ENCODE measurements around the gene LCE2D. TPM values are rescaled to one million over a fixed set of nuclear protein-coding genes. Genes with fewer than 3 reads are reported as not detected.
A peak's percentile ranks its signal among the peaks of the same experiment; 100 is the strongest.
"Not testable (repeated sequence)": the region's sequence is repeated elsewhere in the genome, so short reads cannot be mapped to it uniquely, and the experiment has no call there.

LCE2D gene, protein sequence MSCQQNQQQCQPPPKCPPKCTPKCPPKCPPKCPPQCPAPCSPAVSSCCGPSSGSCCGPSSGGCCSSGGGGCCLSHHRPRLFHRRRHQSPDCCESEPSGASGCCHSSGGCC
- not detected in 2 replicates for total RNA-seq (2014; rRNA removed; shearing (Covaris generic))

DNA sequence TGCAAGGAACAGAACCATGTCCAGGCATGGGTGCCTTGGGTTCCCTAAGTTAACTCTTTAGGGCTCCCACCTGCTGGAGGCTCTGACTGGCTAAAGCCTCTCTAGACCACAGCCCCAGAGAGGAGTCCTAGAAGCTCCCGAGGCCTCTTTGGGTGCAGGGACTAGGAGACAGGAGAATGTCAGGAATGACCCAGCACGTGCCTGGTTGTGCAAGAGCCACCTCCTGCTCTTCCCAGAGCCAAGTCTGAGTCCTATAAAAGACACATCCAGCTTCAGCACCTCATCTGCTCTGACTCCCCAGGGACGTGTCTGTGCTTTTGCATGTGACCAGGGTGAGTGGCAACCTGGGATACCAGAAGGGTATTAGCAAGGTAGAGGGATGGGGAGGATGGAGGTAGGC, at the start of gene LCE2D:
TSS of gene LCE2D (plus strand) at position 283 of the 400 bp plus-strand sequence. CDS start 726 bp downstream, outside the sequence.
- DNase-seq (ENCODE audit: low spot score), result no peak

GRCh38 chr1:152613511-152613910, 49.7 kb upstream of the LCE2D start, which contains the start of gene LCE3B:
TSS of gene LCE3B (plus strand) at chr1:152613811. CDS start at chr1:152613811, 0 bp downstream.
- no peak for DNase-seq (ENCODE audit: low spot score)
- in situ Hi-C loops (cut with HindIII; ENCODE audit: low sequenced_read_pairs), result no loop called here

More for the DNA sequence above, at the start of gene LCE2D:
- in situ Hi-C loops (cut with HindIII; ENCODE audit: low sequenced_read_pairs), result no loop called here

GRCh38 chr1:152621993-152622392, 41.2 kb upstream of the LCE2D start:
- in situ Hi-C loops (cut with HindIII; ENCODE audit: low sequenced_read_pairs), result no loop called here
- DNase-seq (ENCODE audit: low spot score), result no peak

DNA sequence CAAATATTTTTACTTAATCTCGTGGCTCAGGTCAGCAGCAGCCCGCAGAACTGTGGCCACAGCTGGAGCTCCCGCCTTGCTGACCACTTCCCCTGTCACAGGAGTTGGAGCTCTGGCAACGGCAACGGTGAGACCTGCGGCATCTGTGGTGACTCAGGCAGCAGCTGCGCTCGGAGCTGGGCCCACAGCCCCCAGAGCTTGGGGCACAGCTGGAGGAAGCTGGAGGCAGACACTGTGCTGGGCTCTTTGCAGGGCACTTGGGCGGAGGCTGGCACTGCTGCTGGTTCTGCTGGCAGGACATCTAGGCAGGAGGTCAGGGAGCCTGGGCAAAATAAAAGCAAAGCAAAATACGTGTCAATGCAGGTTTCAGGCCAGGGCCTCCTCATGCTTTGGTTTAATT, 40.4 kb upstream of the LCE2D start, which contains the start of gene LCE3A:
TSS of gene LCE3A (minus strand) at position 301 of the 400 bp plus-strand sequence. CDS start at position 301, 0 bp downstream.
- in situ Hi-C loops (cut with HindIII; ENCODE audit: low sequenced_read_pairs), result no loop called here
- no peak for DNase-seq (ENCODE audit: low spot score)

- DNase-seq (ENCODE audit: low spot score), result no peak
- in situ Hi-C loops (cut with HindIII; ENCODE audit: low sequenced_read_pairs), result no loop called here
Observed at GRCh38 chr1:152623203-152623844, 39.9 kb upstream of the LCE2D start.

DNA sequence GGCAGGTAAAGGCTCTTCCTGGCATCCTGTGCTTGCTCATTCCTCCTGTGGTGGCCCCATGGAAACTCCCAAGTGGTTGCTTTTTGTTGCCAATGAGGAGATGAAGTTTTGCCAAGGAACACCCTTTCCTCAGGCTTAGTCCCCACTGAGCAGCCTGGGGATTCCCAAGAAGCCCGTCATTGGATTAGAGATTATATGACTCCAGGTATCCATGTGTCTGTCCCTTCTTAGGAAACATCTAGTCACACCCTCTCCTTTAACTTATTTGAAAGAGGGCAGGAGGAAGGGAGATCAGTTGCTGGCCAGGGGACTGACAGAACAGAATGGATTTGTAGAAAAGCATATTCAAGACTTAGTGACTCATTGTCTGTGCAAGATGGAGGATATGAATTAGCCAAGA, 36.4 kb upstream of the LCE2D start:
- in situ Hi-C loops (cut with HindIII; ENCODE audit: low sequenced_read_pairs), result no loop called here
- no peak for DNase-seq (ENCODE audit: low spot score)

GRCh38 chr1:152630596-152630995, 32.6 kb upstream of the LCE2D start:
- in situ Hi-C loops (cut with HindIII; ENCODE audit: low sequenced_read_pairs), result no loop called here

DNA sequence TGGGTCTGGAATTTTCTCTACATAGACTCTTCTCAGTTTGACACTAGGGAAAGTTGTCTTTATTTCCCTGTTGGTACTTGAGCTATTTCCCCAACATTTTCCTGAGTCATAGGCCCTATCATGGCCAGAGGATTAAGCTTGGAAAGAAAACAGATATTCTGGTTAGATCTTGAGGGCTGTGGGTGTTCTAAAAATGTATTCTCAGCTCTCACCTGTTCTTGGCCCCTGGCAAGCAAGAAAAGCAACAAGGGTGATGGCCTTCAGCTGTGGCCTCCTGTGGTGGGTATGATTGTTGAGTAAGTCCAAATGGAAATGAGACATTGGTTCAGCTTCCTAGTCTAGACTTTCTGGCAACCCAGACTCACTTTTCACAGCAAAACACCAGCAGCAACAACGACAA, 22.8 kb upstream of the LCE2D start:
- in situ Hi-C loops (cut with HindIII; ENCODE audit: low sequenced_read_pairs), result no loop called here
- DNase-seq (ENCODE audit: low spot score), result no peak

More at GRCh38 chr1:152630596-152630995, 32.6 kb upstream of the LCE2D start:
- DNase-seq (ENCODE audit: low spot score), result no peak

- no peak for DNase-seq (ENCODE audit: low spot score)
- in situ Hi-C loops (cut with HindIII; ENCODE audit: low sequenced_read_pairs), result no loop called here
Observed at GRCh38 chr1:152643945-152644344, 19.2 kb upstream of the LCE2D start.

DNA sequence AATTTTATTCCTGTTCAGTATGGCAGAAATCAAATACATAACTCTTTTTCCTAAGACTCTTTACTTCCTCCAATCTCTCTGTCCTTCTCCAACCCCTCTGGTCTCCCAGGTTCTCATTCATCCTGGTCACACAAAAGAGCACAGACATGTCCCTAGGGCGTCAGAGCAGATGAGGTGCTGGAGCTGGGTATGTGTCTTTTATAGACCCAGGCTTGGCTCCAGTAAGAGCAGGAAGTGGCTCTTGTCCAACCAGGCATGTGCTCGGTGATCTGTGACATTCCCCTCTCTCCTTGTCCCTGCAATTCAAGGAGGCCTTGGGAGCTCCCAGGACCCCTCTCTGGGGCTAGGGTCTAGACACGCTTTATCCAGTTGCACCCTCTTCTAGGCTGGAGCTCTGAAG, 18.0 kb upstream of the LCE2D start:
- in situ Hi-C loops (cut with HindIII; ENCODE audit: low sequenced_read_pairs), result no loop called here
- no peak for DNase-seq (ENCODE audit: low spot score)

DNA sequence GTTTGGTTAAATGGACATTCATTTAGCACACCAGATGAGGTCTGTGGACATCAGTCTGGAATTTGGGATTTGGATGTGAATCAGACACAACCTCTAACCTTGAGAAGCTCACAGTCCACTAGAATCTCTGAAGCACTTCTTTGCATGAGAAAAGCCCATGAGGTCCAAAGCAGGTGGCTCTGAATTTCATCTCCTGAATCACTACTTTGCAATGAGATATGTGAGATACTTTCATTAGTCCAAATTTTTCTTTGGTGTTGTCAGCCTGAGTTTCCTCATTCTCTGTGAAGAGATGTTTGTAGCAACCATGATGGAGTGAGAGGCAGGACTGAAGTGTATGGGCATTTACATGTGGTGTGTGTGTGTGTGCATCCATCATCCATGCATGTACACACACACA, 16.5 kb upstream of the LCE2D start:
- in situ Hi-C loops (cut with HindIII; ENCODE audit: low sequenced_read_pairs), result no loop called here
- no peak for DNase-seq (ENCODE audit: low spot score)

GRCh38 chr1:152654110-152654509, 9.1 kb upstream of the LCE2D start:
- in situ Hi-C loops (cut with HindIII; ENCODE audit: low sequenced_read_pairs), result no loop called here
- peak; percentile 15 for DNase-seq (ENCODE audit: low spot score)

DNA sequence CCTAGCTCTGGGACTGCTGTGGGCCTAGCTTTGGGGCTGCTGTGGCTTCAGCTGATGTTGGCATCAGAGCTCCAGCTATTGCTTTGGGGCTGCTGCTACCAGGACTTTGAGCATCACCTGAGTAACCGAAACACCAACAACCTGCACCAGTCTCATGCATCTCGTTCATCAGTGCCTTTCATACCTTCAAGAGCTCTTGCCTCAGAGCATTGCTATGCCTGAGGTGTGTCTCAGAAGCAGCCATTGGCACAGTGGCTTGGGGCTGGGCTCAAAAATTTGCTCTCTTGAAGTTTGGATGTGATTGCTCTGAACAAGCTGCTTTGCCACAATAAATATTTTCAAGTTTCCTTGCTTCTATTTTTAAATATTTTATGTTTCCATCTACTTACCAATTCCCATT, 6.7 kb upstream of the LCE2D start:
- no peak for DNase-seq (ENCODE audit: low spot score)
- in situ Hi-C loops (cut with HindIII; ENCODE audit: low sequenced_read_pairs), result no loop called here

GRCh38 chr1:152657677-152658076, 5.5 kb upstream of the LCE2D start:
- no peak for DNase-seq (ENCODE audit: low spot score)
- in situ Hi-C loops (cut with HindIII; ENCODE audit: low sequenced_read_pairs), result no loop called here

- no peak for DNase-seq (ENCODE audit: low spot score)
- in situ Hi-C loops (cut with HindIII; ENCODE audit: low sequenced_read_pairs), result no loop called here
Observed at GRCh38 chr1:152658649-152659048, 4.5 kb upstream of the LCE2D start.

DNA sequence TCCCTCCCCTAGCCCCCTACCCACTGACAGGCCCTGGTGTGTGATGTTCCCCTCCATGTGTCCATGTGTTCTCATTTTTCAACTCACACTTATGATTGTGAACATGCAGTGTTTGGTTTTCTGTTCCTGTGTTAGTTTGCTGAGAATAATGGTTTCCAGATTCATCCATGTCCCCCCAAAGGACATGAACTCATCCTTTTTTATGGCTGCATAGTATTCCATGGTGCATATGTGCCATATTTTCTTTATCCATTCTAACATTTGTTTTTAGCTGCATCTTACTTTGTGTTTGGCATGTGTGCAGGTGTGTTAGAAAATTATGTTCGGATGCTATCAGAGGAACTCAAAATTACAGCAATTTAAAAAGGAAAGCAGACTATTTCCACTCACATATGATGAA, 3.0 kb downstream of the LCE2D start:
- DNase-seq (ENCODE audit: low spot score); in situ Hi-C loops (cut with HindIII; ENCODE audit: low sequenced_read_pairs): not testable (repeated sequence)

- no peak for DNase-seq (ENCODE audit: low spot score)
- in situ Hi-C loops (cut with HindIII; ENCODE audit: low sequenced_read_pairs), result no loop called here
Observed at GRCh38 chr1:152667648-152668047, 4.5 kb downstream of the LCE2D start.

DNA sequence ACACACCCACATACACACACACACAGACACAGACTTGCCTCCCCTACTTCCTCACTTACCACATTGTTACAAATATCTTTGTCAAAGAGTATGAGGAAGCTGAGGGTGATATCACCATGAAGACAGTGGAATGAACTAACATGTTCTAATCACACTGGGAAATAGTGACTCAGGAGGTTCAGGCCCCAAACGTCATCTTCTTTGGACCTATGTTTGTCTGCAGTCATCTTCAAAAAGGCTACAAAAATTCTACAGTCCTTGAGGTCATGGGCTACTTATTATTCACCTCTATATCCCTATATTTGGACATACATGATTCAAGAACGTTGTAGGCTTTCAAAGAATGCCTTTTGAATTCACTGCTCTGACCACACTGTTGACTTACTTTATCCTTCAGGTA, 9.8 kb downstream of the LCE2D start:
- in situ Hi-C loops (cut with HindIII; ENCODE audit: low sequenced_read_pairs), result no loop called here

DNA sequence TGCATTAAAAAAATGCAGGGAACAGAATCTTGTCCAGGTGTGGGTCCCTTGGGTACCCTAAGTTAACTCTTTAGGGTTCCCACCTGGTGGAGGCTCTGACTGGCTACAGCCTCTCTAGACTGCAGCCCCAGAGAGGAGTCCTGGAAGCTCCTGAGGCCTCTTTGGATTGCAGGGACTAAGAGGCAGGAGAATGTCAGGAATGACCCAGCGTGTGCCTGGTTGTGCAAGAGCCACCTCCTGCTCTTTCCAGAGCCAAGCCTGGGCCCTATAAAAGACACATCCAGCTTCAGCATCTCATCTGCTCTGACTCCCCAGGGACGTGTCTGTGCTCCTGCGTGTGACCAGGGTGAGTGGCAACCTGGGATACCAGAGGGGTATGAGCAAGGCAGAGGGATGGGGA, 11.8 kb downstream of the LCE2D start, which contains the start of gene LCE2C:
TSS of gene LCE2C (plus strand) at position 297 of the 400 bp plus-strand sequence. CDS start 737 bp downstream, outside the sequence.
- in situ Hi-C loops (cut with HindIII; ENCODE audit: low sequenced_read_pairs); DNase-seq (ENCODE audit: low spot score): not testable (repeated sequence)

More for the DNA sequence above, 9.8 kb downstream of the LCE2D start:
- no peak for DNase-seq (ENCODE audit: low spot score)

GRCh38 chr1:152679459-152679858, 16.3 kb downstream of the LCE2D start:
- DNase-seq (ENCODE audit: low spot score), result no peak
- in situ Hi-C loops (cut with HindIII; ENCODE audit: low sequenced_read_pairs), result no loop called here

GRCh38 chr1:152681616-152682015, 18.4 kb downstream of the LCE2D start:
- in situ Hi-C loops (cut with HindIII; ENCODE audit: low sequenced_read_pairs), result no loop called here
- no peak for DNase-seq (ENCODE audit: low spot score)

All from G401 (cell line).